Measurements from ENCODE around the gene TCAIM.
A peak's percentile ranks its signal among the peaks of the same experiment; 100 is the strongest.
"Not testable (repeated sequence)": the region's sequence is repeated elsewhere in the genome, so short reads cannot be mapped to it uniquely, and the experiment has no call there.

The TCAIM gene

DNA sequence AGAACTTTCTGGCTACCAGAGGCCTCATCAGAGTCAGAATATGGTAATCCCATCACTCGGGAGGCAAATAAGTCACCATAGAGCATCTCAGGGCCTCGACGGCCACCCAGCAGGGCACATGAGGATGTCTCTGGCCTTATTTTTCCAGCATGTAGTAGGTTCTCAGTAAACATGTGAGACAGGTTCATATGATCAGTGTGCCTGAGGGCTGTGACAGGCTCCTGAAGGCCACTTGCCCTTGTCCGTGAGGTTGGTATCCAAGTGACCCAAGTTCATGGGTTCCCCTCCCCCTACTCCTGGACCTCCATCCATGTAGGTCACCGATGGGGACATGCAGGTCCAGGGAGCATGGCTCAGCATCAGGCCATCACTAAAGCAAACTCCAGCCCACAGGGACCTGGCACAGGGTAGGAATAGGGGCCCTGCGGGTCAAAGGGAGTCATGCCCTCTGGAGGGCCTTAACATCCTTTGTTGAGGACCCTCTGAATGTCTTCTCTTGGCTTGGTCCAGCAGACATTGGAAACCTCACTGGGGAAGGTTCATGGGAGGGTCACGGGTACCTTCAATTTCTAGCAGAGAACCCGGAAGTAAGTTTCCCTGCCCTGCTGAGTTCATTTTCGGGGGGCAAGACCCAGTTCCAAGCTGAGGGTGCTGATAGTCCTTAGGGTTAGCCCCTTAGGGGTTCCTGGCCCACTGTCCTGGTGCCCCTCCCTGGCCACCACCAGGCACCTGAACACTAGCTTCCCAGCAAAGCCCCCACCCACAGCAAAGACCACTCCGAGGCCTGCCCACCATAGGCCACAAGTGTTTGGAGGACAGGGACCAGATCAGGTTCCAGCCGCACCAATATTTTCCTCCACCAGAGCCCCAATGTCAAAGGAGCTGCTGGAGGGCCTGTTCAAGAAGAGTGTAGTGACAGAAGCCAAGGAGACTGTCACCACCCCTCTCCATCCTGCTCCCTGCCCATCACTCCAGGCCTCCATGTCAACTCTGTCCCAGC lies 77.8 kb downstream of the TCAIM start:
- DNase-seq = no peak

DNA sequence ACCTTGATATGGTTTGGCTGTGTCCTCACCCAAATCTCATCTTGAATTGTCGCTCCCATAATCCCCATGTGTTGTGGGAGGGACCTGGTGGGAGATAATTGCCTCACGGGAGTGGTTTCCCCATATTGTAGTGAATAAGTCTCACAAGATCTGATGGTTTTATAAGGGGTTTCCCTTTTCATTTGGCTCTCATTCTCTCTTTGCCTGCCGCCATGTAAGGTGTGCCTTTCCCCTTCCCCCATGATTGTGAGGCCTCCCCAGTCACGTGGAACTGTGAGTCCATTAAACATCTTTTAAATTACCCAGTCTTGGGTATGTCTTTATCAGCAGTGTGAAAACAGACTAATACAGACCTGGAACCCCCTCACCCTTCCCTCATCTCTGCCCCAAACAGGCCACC lies 79.6 kb downstream of the TCAIM start:
- DNase-seq = not testable (repeated sequence)

DNA sequence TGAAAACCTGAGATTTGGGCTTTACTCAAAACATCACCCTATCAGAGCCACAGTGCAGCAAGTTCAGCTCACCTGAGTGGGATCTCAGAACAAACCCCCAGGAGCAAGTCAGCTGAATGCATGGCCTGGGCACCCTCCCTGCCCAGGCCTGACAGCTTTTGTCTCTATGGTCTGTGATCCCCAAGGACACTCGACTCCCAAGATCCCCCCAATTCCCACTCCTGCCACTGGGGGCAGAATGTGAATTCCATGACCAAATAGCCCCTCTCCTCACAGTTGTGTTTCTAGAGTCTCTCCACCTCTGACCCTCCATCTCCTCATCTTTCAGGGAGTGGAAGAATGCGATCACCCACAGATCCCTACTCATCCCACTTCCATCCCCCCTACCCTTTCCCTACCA lies 80.0 kb downstream of the TCAIM start:
- DNase-seq = peak; percentile 17

GRCh38 chr3:44419116-44419922 lies 80.8 kb downstream of the TCAIM start:
- DNase-seq = no peak

DNA sequence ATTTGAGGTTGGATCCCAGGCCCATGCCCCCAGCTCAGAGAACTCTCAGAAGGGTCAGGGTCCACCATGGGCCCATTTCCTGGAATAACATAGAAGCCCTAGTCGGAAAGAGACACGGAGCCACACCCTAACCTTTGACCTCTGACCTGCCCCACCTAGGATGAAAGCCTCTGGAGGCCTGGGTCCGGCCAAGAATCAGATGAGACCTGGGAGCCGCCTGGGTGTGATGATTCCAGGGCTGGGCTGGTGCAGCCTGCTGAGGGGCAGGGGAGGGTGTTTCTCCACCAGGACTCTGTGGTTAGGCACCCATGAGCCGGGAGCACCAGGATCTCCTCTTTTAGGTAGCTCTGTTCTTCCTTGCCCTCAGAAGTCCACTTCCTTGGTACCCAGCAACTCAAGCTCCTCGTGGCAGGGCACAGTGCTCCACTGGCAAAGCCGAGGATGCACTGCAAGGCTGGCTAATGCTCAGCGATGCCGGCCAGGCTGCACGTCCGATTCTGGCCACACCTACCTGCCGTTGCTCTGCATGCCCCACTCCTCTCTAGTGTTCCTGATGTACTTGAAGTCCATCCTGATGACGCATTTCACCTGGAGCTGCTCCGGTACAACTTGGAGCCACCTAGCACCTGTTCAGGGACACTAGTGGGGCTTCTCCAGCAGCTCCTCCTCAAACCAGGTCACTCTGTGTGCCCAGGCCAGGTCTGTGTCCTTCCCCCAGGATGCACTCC lies 81.5 kb downstream of the TCAIM start:
- no peak for DNase-seq

DNA sequence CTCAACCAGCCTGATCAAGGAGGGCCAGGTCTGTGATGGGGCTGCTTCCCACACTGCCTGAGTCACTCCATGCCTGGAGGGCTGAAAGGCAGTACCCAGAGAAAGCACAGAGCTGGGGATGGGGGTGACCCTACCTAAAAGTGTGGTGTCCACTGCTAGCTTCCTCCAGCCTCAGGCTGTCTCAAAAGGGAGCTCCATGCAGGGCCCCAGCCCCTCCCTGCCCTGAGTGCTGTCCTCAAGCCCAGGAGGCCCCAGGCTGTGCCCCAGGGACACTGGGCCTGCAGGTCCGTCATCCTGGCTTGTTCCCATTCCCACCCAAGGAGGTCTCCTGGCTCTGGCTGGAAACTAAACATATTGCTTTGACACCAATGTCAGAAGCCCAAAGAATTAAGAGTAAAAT lies 82.1 kb downstream of the TCAIM start:
- no peak for DNase-seq

DNA sequence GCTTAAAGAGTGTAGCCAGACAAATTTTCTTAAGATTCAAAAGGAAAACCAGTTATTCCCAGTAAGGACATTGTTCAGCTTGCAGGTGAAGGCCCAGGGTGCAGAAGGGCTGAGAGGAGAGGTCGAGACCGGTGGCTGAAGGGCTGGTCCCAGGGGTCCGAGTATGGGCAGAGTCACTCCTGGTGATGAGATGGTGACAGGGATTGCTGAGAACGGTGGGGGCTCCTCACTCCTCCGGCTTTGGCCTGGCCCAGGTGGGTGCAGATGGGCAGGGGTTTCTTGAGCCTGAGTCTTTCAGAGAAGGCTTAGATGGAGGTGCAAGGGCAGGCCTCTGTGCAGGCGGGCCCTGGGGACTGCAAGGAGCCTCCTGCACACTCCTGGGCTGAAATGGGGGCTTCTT lies 82.7 kb downstream of the TCAIM start:
- no peak for DNase-seq

DNA sequence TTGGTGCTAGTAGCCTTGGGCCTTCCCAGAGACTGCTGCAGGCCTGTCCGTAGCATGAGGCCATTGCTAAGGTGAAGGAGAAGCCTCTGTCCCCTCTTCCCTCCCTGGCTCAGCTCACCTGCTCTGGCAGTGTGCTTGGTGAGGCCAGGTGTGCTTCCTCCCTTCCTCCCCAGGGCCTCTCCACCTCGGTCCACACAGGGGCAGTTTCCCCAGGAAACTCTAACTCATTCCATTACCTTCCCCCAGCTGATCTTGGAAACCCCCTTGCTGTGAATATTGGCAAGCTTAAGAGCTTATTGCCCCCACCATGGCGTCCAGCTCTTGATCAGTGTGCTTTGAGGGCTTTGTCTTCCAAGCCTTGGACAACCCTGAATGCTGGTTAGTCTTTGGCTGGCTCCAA lies 86.2 kb downstream of the TCAIM start:
- no peak for DNase-seq

GRCh38 chr3:44427683-44428082 lies 89.1 kb downstream of the TCAIM start:
- peak; percentile 6 for DNase-seq

GRCh38 chr3:44428910-44429309 lies 90.3 kb downstream of the TCAIM start:
- no peak for DNase-seq

GRCh38 chr3:44429459-44429858 lies 90.9 kb downstream of the TCAIM start:
- no peak for DNase-seq

GRCh38 chr3:44430466-44430865 lies 91.9 kb downstream of the TCAIM start:
- DNase-seq = no peak

- peak; percentile 82 for DNase-seq
These were observed 96.4 kb downstream of the TCAIM start for GRCh38 chr3:44434834-44435510.

- no peak for DNase-seq
These were observed 97.6 kb downstream of the TCAIM start for GRCh38 chr3:44436181-44436580.

GRCh38 chr3:44437800-44438199 lies 99.2 kb downstream of the TCAIM start:
- no peak for DNase-seq

- DNase-seq = no peak
These were observed 101.1 kb downstream of the TCAIM start for GRCh38 chr3:44439499-44440295.

- DNase-seq = no peak
These were observed 104.2 kb downstream of the TCAIM start for GRCh38 chr3:44442596-44443309.

DNA sequence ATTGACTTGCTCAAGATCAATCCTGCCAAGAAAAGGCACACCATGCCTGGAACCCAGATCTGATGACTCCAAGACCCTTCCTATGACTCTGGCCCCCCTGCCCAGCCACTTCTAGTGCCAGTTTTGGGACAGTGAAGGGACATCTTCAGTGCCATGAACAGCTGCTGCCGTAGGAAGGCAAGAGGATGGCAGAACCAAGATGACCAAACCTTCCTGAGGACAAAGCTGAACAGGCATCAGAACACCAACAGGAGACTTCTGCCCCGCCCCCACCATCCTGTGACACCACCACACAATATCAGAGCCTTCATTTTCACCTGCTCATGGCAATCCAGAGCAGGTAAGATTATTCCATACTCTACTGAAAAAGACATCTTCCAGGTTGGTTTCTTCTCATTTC lies 105.9 kb downstream of the TCAIM start:
- no peak for DNase-seq

GRCh38 chr3:44444896-44445691 lies 106.5 kb downstream of the TCAIM start:
- DNase-seq = no peak

DNA sequence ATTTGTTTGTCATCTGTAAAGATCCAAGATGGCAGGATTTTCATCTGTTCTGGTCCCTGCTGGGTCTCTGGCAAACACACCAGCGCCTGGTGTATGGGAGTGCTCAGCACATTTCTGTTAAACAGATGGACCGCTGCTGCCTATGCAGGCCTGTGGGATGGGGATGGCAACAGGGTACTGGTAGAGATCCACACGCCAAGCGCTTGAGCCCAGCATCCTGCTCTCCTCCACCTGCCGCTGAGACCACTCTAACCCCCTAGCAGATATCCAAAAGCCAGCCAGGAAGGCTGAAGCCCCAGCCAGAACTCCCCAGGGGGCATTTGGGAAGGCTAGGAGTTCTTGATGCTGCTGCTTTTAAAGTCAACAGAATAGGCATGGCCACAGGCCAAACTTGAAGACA lies 107.2 kb downstream of the TCAIM start:
- no peak for DNase-seq
